HL-60 (cell line): ENCODE results near the gene AFP.

Experiments
- DNase-seq, 2 experiments: peaks; one replicate each; pipeline ENCODE4 v3.0.0-alpha.2; 2010 to 2020; ENCODE audit warnings: low read depth in 1 of 2, low spot score in 1 of 2
- H3K27ac ChIP-seq: fragments of 250-450 bp; sonication (Bioruptor Pico); replicated peaks from 2 replicates; pipeline ENCODE4 v1.5.1; 2020; ENCODE audit warnings: mild to moderate bottlenecking, moderate library complexity
- H3K27me3 ChIP-seq: fragments of 250-450 bp; sonication (Bioruptor Pico); 2 replicates; pipeline ENCODE4 v1.5.1; 2021; ENCODE audit warnings: mild to moderate bottlenecking, moderate library complexity; ENCODE audit not compliant: insufficient read depth, poor library complexity, severe bottlenecking
- H3K4me3 ChIP-seq: replicated peaks from 2 replicates; pipeline ENCODE4 v1.5.1; 2011; ENCODE audit warnings: mild to moderate bottlenecking, control low read depth, low read length; ENCODE audit not compliant: insufficient read depth
- CTCF ChIP-seq: IDR thresholded peaks from one replicate; pipeline ENCODE4 v1.5.1; 2011; ENCODE audit warnings: low read length, control low read depth, inconsistent platforms; ENCODE audit not compliant: insufficient read depth
- GABPA ChIP-seq: IDR thresholded peaks from 2 replicates; pipeline ENCODE4 v1.6.1; 2012; ENCODE audit warnings: low read depth
- POLR2AphosphoS5 ChIP-seq: IDR thresholded peaks from 2 replicates; pipeline ENCODE4 v1.6.1; 2012; ENCODE audit warnings: low read depth
- REST ChIP-seq: IDR thresholded peaks from 2 replicates; pipeline ENCODE4 v1.6.1; 2012; ENCODE audit warnings: low read depth; ENCODE audit not compliant: insufficient replicate concordance
- SPI1 ChIP-seq: IDR thresholded peaks from 2 replicates; pipeline ENCODE4 v1.6.1; 2012; ENCODE audit warnings: low read depth, mild to moderate bottlenecking, borderline replicate concordance

AFP gene

GRCh38 chr4:73451404-73451803 lies 15.4 kb downstream of the AFP start:
- DNase-seq = no peak
- peaks cover 2% of the 10 kb centered on the region for H3K27me3 ChIP-seq

GRCh38 chr4:73451981-73452747 lies 16.1 kb downstream of the AFP start:
- H3K27ac ChIP-seq = no peak overlapping the region
- peaks cover 2% of the 10 kb centered on the region for H3K27me3 ChIP-seq
- no peak for DNase-seq
- H3K4me3 ChIP-seq = no peak overlapping the region
- TF ChIP-seq GABPA = no peak
- no peak for TF ChIP-seq SPI1
- TF ChIP-seq POLR2AphosphoS5 = no peak
- TF ChIP-seq CTCF = no peak
- no peak for TF ChIP-seq REST

More at GRCh38 chr4:73451404-73451803, 15.4 kb downstream of the AFP start:
- TF ChIP-seq GABPA (no peak), REST (no peak), POLR2AphosphoS5 (no peak)
- Histone ChIP-seq H3K27ac (no peak overlapping the region), H3K4me3 (no peak overlapping the region)

GRCh38 chr4:73452953-73453700 lies 17.1 kb downstream of the AFP start:
- DNase-seq = no peak
- H3K27ac ChIP-seq = no peak overlapping the region
- H3K4me3 ChIP-seq = no peak overlapping the region
- TF ChIP-seq POLR2AphosphoS5 = no peak
- H3K27me3 ChIP-seq = peaks cover 2% of the 10 kb centered on the region

- no peak for DNase-seq
- no peak overlapping the region for H3K27ac ChIP-seq
- peak; percentile 43; the same call in 1 of the 2 replicates for TF ChIP-seq SPI1
- TF ChIP-seq CTCF = no peak
- H3K4me3 ChIP-seq = no peak overlapping the region
- H3K27me3 ChIP-seq = peaks cover 2% of the 10 kb centered on the region
These were observed 17.6 kb downstream of the AFP start for GRCh38 chr4:73453701-73454005.

GRCh38 chr4:73454920-73455319 lies 18.9 kb downstream of the AFP start:
- Histone ChIP-seq H3K27me3 (no peaks in the 10 kb centered on the region), H3K27ac (no peak overlapping the region), H3K4me3 (no peak overlapping the region)
- no peak for DNase-seq
- no peak for TF ChIP-seq GABPA
- no peak for TF ChIP-seq POLR2AphosphoS5
- TF ChIP-seq REST = no peak
- TF ChIP-seq SPI1 = no peak
- TF ChIP-seq CTCF = no peak
